Panc1 (cell line): Measurements from ENCODE around the gene UBE2V1.

Experiments
- POLR2AphosphoS5 ChIP-seq: IDR thresholded peaks from 2 replicates; pipeline ENCODE4 v1.6.1; 2012; ENCODE audit warnings: mild to moderate bottlenecking, low read depth, low read length, moderate library complexity
- REST ChIP-seq, 2 experiments: IDR thresholded peaks; 2 replicates each; pipeline ENCODE4 v1.6.1; 2011 to 2012; ENCODE audit warnings: low read depth in 2 of 2, control low read depth in 1 of 2, low read length in 1 of 2, mild to moderate bottlenecking in 1 of 2, moderate library complexity in 1 of 2; ENCODE audit not compliant: insufficient read depth in 1 of 2
- SIN3A ChIP-seq: IDR thresholded peaks from 2 replicates; pipeline ENCODE4 v1.6.1; 2012; ENCODE audit warnings: low read depth, mild to moderate bottlenecking, low read length, moderate library complexity, borderline replicate concordance; ENCODE audit not compliant: insufficient read depth
- TF ChIP-seq, protein P1 (sequence below): fragments of 450-650 bp; IDR thresholded peaks from 2 replicates; pipeline ENCODE4 v1.5.1; 2017; ENCODE audit warnings: mild to moderate bottlenecking

DNA sequence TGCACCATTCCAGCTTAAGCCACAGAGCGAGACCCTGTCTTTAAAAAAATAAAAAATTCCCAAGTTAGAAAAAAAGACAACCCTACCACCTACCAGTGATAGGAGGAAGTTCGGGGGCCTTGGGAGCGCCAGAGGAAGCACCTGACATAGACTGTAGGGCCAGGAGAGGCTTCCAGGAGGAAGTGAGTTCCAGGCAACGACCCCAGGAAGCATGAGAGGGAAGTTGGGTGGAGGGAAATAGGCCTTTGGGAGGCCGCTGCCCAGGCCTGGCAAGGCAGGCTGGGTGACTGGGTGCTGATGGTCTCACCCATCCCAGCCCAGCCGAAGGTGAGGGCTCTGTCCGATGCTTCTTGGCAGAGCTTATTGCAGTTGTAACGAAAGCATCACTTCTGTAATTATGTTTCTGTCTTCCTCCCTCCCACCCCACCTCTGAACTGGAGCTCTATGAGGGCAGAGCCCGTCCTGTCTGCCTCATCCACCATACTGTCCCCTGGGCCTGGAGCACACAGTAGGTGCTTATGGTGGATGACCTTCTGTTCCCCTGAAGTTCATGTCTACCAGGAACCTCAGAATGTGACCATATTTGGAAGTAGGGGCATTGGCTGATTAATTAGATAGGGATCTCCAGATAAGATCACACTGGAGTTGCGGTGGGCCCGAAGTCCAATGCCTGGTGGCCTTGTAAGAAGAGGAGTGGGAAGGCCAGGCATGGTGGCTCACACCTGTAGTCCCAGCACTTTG is 54.1 kb downstream of the UBE2V1 start:
- TF ChIP-seq, protein P1, sequence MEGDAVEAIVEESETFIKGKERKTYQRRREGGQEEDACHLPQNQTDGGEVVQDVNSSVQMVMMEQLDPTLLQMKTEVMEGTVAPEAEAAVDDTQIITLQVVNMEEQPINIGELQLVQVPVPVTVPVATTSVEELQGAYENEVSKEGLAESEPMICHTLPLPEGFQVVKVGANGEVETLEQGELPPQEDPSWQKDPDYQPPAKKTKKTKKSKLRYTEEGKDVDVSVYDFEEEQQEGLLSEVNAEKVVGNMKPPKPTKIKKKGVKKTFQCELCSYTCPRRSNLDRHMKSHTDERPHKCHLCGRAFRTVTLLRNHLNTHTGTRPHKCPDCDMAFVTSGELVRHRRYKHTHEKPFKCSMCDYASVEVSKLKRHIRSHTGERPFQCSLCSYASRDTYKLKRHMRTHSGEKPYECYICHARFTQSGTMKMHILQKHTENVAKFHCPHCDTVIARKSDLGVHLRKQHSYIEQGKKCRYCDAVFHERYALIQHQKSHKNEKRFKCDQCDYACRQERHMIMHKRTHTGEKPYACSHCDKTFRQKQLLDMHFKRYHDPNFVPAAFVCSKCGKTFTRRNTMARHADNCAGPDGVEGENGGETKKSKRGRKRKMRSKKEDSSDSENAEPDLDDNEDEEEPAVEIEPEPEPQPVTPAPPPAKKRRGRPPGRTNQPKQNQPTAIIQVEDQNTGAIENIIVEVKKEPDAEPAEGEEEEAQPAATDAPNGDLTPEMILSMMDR: no peak
- TF ChIP-seq POLR2AphosphoS5: no peak
- TF ChIP-seq SIN3A: no peak
- no peak for TF ChIP-seq REST (IDR thresholded peaks at IDR 0.05; ENCODE audit: insufficient read depth in 1 of 2, low read depth in 2 of 2, low read length in 1 of 2)
